Activated naive CD4-positive, alpha-beta T cell (primary cell): ENCODE results near the gene SPP2.

ENCODE experiments used
- DNase-seq, 4 experiments: peaks; one replicate each; lab custom pipeline; 2025; lab: John Stamatoyannopoulos, UW

Gene SPP2

GRCh38 chr2:234038076-234038802, 12.3 kb upstream of the SPP2 start:
- no peak for DNase-seq

- no peak for DNase-seq
These were observed 6.3 kb upstream of the SPP2 start for GRCh38 chr2:234044157-234044556.

DNA sequence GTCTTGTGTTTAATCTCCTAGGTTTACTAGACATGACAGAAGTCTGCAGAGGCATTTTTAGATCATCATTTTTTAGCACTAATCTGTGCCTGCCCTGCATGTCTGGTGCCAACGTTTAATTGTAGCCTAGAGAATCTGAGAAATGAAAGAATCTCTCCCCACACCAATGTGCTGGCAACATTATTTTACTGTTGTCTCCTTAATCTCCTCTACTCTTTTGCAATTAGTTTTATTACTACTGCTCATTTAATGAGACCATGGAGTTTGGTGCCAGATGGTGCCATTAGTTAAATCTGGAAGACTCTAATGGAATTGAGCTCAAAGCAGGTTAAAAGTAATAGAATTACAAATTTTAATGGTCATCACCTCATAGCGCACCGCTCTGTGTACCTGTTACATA, 4.0 kb upstream of the SPP2 start:
- no peak for DNase-seq

DNA sequence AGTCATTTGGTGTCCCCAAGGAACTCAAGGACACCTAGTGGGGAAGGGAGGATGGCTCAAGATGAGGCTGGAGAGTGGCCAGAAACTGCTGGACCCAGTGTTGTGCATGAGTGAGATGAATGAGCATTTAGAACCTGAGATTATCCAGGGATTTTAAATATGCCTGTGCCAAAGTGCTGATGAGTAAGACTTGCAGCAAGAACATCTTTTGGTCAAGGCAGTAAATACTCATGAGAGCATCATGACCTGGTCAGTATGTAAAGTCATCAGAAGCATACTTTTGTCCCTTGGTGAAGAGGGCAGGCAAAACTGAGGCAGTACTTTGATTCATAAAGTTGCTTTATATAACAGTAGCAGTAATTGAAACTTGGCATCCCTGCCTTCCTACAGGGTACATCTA, 3.1 kb upstream of the SPP2 start:
- DNase-seq: no peak

DNA sequence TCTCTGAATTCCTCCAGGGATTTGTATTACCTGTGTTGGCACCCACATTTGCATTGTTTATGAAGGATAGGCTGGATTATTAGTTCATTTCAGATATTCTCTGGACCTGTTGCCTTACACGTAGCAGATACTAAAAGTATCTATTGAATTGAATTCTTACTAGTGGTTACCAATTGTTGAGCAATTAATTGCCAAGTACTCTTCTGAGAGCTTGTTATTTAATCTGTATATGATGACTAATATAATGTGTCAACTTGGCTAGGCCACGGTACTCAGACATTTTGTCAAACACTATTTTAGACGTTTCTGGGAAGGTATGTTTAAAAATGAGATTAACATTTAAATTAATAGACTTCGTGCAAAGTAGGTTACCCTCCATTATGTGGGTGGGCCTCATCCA, 2.5 kb upstream of the SPP2 start:
- no peak for DNase-seq

DNA sequence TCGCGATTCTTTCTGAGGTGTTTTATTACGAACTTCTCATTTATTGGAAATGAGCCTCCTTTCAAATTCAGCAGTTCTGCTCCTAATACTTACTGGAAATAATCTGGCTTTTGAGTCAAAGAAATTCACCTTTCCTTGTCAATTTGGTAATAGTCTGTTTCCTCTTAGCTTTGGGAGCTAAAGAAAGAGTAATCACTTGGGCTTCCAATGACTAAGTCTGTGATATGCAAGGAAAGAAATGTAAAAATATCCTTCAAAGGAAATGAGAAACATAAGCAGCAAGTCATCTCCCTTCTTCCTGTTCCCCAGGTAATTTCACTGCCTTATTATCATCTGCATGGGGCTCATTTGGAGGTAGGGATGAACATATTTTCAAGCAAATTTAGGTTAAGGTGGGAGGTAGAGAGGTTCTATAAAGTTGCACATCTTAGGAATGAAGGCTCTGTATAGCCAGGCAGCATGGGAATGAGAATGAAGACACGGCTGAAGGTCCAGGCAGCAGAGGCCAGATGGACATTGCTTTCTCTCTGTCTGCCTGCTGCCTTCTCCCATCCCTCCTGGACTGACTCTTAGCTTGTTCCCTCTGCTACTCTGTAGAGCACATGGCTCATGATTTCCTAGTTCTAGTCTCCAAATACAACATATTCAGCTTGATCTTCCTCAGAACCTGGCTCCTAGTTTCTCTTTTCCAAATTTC, 1.0 kb downstream of the SPP2 start:
- DNase-seq: no peak

GRCh38 chr2:234058881-234059280, 8.4 kb downstream of the SPP2 start:
- DNase-seq: no peak

DNA sequence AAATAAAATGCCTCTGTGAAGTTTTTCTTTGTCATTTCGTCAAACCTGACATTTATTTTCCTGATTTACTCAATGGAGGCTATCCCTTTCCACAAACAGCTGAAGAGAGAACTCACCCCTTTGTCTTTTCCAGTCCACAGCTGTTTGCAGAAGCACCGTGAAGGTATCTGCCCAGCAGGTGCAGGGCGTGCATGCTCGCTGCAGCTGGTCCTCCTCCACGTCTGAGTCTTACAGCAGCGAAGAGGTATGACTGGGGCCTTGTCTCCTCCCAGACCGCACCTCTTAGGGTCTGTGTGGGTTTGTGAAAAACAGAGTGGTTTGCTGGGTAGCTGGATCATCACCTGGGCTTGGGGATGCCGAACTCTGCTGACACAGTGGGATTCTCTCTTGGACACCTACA, 9.7 kb downstream of the SPP2 start:
- no peak for DNase-seq

GRCh38 chr2:234061624-234062257, 11.2 kb downstream of the SPP2 start:
- DNase-seq: no peak

- DNase-seq: no peak
These were observed 16.1 kb downstream of the SPP2 start for GRCh38 chr2:234066587-234066986.

GRCh38 chr2:234071664-234072063, 21.2 kb downstream of the SPP2 start:
- DNase-seq: no peak

DNA sequence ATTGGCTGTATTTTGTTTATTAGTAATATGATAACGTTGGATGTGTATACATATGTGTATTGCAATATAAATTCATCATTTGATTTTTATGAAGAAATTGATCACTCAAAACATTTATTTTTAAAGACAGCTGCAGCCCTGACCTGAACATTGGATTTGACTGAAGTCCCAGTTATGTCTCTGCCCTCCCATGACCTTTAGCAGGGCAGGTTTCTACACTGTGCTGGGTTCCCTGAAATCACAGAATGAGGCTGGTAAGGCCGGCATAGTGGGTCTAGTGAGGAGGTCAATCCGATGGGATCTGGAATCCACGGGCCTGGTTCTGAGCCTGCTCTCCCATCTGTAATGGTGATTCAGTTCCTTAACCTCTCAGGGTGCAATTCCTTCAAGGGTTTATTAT, 22.0 kb downstream of the SPP2 start:
- no peak for DNase-seq

DNA sequence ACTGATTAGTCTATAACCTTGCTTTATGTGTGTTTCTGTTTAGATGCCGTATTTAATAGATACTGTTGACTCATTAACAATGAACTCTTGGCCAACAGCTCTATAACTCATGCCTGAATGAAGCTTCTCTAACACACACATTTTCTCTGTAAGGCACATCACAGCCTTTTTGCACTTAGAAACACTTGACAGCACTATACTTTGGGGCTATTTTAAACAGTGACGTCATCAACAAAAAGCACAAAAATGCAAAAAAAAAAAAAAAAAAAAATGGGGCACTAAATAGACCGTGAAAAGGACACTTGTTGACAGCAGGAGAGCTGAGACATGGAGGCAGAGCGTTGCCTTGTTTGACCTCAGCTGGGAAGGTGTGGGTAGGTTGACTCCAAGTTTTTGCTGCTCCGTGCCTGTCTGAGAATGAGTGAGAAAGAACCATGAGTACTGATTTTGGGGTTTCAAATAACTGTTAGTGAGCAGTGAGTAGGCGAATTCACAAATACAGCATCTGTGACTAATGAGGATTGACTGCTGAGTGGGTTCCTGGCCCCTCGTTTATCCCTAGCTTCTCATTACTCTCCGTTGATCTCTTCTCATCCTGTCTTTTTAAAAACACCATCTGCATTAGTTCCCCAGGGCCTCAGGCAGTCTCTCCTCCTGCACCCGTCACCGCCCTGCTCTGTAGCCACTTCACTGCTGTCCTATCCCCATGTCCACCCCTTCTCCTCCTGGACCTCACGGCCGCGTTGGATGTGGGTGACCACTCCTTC, 24.4 kb downstream of the SPP2 start:
- no peak for DNase-seq

DNA sequence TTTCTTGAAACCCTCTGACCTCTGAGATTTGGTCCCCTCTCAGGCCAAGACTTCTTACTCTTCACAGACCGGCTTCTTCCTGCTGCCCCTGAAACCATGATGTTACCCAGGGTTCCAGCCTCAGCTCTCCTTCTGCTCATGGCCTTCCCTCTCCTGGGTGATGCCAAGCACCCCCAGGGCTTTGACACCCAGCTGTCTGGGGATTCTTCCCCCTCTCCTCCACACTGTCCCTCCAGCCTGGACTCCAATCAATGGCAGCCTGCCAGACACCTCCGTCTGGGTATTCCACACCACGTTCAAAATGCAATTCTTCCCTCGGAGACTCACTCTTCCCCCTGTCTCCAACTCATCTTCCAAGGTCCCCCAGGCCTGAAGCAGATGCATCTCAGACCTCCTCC, 25.0 kb downstream of the SPP2 start:
- DNase-seq: no peak

DNA sequence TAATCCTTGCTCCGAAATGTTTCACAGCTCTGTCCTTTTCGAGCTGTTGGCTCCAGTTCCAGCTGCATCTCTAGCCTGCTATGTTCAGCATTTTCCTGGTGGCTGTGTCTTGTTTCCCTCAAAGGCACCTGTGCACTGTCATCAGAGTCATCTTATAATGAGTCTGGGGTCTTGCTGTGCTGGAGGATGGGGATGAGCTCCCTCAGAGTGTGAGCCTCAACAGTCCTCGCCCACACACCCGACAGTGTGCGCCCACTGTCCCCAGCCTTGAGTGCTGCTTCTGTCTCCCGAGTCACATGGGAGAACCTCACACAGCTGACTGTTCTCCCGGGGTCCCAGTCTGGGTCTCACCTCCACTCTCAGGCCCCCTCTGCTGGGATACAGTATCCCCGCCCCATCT, 25.4 kb downstream of the SPP2 start:
- DNase-seq: no peak

- no peak for DNase-seq
These were observed 25.9 kb downstream of the SPP2 start for GRCh38 chr2:234076451-234076850.

DNA sequence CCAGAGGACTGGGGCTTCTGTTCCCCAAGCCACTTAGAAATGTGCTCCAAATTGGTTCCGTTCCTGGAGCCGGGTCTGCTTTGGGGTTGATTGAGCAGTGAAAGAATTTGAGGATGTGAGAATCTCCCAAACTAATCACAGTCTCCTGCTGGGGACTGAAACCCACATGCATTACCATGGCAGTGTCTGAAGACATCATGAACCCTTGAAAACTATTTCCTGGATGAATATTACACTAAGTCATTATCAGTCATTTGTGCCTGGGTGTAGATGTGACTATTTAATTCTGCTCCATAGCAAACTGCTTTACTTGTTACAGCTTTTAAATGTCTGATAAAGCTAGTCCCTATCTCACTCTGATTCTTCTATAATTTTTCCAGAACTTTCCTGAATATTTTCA, 27.6 kb downstream of the SPP2 start:
- DNase-seq: no peak

GRCh38 chr2:234081970-234082822, 31.7 kb downstream of the SPP2 start:
- no peak for DNase-seq

- no peak for DNase-seq
These were observed 33.3 kb downstream of the SPP2 start for GRCh38 chr2:234083572-234084348.

- no peak for DNase-seq
These were observed 41.0 kb downstream of the SPP2 start for GRCh38 chr2:234091432-234091879.

GRCh38 chr2:234091883-234092282, 41.4 kb downstream of the SPP2 start:
- no peak for DNase-seq
